ENCODE measurements around the gene KRT27.

KRT27 gene, protein sequence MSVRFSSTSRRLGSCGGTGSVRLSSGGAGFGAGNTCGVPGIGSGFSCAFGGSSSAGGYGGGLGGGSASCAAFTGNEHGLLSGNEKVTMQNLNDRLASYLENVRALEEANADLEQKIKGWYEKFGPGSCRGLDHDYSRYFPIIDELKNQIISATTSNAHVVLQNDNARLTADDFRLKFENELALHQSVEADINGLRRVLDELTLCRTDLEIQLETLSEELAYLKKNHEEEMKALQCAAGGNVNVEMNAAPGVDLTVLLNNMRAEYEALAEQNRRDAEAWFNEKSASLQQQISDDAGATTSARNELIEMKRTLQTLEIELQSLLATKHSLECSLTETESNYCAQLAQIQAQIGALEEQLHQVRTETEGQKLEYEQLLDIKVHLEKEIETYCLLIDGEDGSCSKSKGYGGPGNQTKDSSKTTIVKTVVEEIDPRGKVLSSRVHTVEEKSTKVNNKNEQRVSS

GRCh38 chr17:40782450-40782849, at the start of gene KRT27:
TSS of gene KRT27 (minus strand) at chr17:40782550. CDS start at chr17:40782493, 57 bp downstream.
- Histone ChIP-seq H3K27ac (ENCODE audit: low read length) (no peak within 1 kb of the TSS), H3K4me1 (ENCODE audit: insufficient read depth, low read length) (no peaks in the 10 kb centered on the region), H3K4me3 (ENCODE audit: low read length) (no peak within 1 kb of the TSS), H3K36me3 (ENCODE audit: insufficient read depth, low read depth, low read length) (no peaks in the 10 kb centered on the region), H3K9ac (ENCODE audit: low read depth, low read length) (no peak within 1 kb of the TSS), H3K9me3 (ENCODE audit: insufficient read depth, low read depth, low read length) (no peaks in the 10 kb centered on the region), H3K27me3 (ENCODE audit: insufficient read depth, low read length) (peaks cover 19% of the 10 kb centered on the region)

GRCh38 chr17:40830085-40830776, 47.9 kb upstream of the KRT27 start:
- H3K4me3 ChIP-seq (ENCODE audit: low read length), result no peak overlapping the region
- peaks cover 71% of the 10 kb centered on the region for H3K27me3 ChIP-seq (ENCODE audit: insufficient read depth, low read length)
- H3K9me3 ChIP-seq (ENCODE audit: insufficient read depth, low read depth, low read length), result no peaks in the 10 kb centered on the region

GRCh38 chr17:40828454-40829044, 46.2 kb upstream of the KRT27 start:
- H3K9ac ChIP-seq (ENCODE audit: low read depth, low read length), result no peak overlapping the region
- H3K36me3 ChIP-seq (ENCODE audit: insufficient read depth, low read depth, low read length), result no peaks in the 10 kb centered on the region
- H3K9me3 ChIP-seq (ENCODE audit: insufficient read depth, low read depth, low read length), result no peaks in the 10 kb centered on the region
- H3K4me3 ChIP-seq (ENCODE audit: low read length), result no peak overlapping the region
- peaks cover 59% of the 10 kb centered on the region for H3K27me3 ChIP-seq (ENCODE audit: insufficient read depth, low read length)
- no peaks in the 10 kb centered on the region for H3K4me1 ChIP-seq (ENCODE audit: insufficient read depth, low read length)
- H3K27ac ChIP-seq (ENCODE audit: low read length), result no peak overlapping the region

More at GRCh38 chr17:40830085-40830776, 47.9 kb upstream of the KRT27 start:
- Histone ChIP-seq H3K4me1 (ENCODE audit: insufficient read depth, low read length) (no peaks in the 10 kb centered on the region), H3K27ac (ENCODE audit: low read length) (no peak overlapping the region), H3K36me3 (ENCODE audit: insufficient read depth, low read depth, low read length) (peaks cover 5% of the 10 kb centered on the region; the same call in 1 of the 2 replicates), H3K9ac (ENCODE audit: low read depth, low read length) (no peak overlapping the region)

- Histone ChIP-seq H3K9me3 (ENCODE audit: insufficient read depth, low read depth, low read length) (no peaks in the 10 kb centered on the region), H3K9ac (ENCODE audit: low read depth, low read length) (no peak overlapping the region), H3K4me3 (ENCODE audit: low read length) (no peak overlapping the region), H3K36me3 (ENCODE audit: insufficient read depth, low read depth, low read length) (no peaks in the 10 kb centered on the region), H3K27ac (ENCODE audit: low read length) (no peak overlapping the region), H3K27me3 (ENCODE audit: insufficient read depth, low read length) (peaks cover 52% of the 10 kb centered on the region), H3K4me1 (ENCODE audit: insufficient read depth, low read length) (no peaks in the 10 kb centered on the region)
These were observed 45.5 kb upstream of the KRT27 start for GRCh38 chr17:40827746-40828453.

GRCh38 chr17:40825599-40825998, 43.2 kb upstream of the KRT27 start:
- no peak overlapping the region for H3K4me3 ChIP-seq (ENCODE audit: low read length)
- no peak overlapping the region for H3K27ac ChIP-seq (ENCODE audit: low read length)
- peaks cover 32% of the 10 kb centered on the region for H3K27me3 ChIP-seq (ENCODE audit: insufficient read depth, low read length)
- no peaks in the 10 kb centered on the region for H3K4me1 ChIP-seq (ENCODE audit: insufficient read depth, low read length)
- H3K9ac ChIP-seq (ENCODE audit: low read depth, low read length), result no peak overlapping the region
- no peaks in the 10 kb centered on the region for H3K36me3 ChIP-seq (ENCODE audit: insufficient read depth, low read depth, low read length)
- H3K9me3 ChIP-seq (ENCODE audit: insufficient read depth, low read depth, low read length), result no peaks in the 10 kb centered on the region

DNA sequence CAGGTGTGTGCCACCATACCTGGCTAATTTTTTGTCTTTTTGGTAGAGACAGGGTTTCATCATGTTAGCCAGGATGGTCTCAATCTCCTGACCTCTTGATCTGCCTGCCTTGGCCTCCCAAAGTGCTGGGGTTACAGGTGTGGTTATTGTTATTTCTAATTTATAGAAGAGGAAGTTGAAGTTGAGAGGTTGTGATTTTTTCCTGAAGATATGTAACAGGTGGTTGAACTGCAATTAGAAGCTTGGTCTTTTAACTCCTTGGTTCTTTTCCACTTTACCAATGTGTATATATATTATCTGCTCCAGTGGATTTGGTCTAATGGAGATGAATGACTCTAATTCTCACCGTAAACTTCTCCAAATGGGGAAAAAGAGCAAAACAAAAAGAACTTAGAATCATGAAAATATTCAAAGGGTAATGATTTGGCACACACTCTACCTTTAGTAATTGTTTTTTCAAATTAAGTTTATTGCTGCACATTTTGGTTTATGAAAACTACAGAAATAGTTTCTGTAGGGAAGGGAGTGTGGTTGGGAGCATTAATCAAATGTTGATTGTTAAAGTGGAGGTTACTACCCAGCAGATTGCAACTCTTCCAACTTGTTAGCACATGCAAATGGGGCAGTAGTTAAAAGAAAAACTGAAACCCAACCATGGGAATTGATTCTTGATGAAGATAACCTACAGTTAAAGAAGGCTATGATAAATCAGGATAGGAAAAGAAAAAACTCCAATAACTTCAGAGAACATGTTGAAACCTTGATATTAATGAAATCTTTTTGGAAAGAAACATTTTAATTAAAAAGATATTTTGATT, 41.9 kb upstream of the KRT27 start:
- no peak overlapping the region for H3K4me3 ChIP-seq (ENCODE audit: low read length)
- no peaks in the 10 kb centered on the region; the same call in 1 of the 2 replicates for H3K4me1 ChIP-seq (ENCODE audit: insufficient read depth, low read length)
- H3K9me3 ChIP-seq (ENCODE audit: insufficient read depth, low read depth, low read length), result no peaks in the 10 kb centered on the region
- no peak overlapping the region for H3K9ac ChIP-seq (ENCODE audit: low read depth, low read length)
- H3K36me3 ChIP-seq (ENCODE audit: insufficient read depth, low read depth, low read length), result no peaks in the 10 kb centered on the region
- H3K27me3 ChIP-seq (ENCODE audit: insufficient read depth, low read length), result peaks cover 34% of the 10 kb centered on the region
- H3K27ac ChIP-seq (ENCODE audit: low read length), result no peak overlapping the region

DNA sequence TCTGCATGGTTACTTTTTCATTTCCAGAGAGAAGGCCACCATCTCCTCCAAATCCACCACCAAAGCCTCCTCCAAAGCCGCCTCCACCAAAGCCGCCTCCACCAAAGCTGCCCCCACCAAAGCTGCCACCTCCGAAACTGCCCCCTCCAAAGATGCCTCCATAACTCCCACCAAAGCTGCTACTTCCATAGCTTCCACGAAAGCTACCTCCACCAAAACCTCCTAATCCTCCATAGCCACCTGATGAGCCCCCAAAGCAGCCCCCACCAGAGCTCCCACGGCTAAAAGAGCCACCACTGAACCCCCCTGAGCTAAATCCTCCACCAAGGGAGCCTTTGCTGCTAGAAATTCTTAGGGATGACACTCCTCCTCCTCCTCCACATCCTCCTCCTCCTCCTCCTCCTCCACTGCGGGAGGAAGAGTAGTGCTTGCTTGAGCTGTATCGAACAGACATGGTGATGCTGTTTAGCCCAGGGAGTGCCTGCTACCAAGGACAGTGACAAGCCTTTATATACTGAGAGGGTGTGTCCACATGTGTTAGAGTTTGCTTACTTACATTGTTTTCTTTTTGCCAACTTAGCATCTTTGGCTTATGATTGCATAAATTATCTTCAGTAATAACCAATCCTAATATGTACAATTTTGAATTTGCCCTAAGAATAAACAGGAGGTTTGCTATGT, 39.9 kb upstream of the KRT27 start, which contains the start of gene KRT10:
KRT10 (minus strand) TSS at position 483 of the 681 bp plus-strand sequence; CDS start at position 454, 29 bp downstream.
- H3K4me1 ChIP-seq (ENCODE audit: insufficient read depth, low read length), result no peaks in the 10 kb centered on the region; the same call in 1 of the 2 replicates
- H3K36me3 ChIP-seq (ENCODE audit: insufficient read depth, low read depth, low read length), result peaks cover 3% of the 10 kb centered on the region; the same call in 1 of the 2 replicates
- no peak within 1 kb of the TSS for H3K27ac ChIP-seq (ENCODE audit: low read length)
- no peak within 1 kb of the TSS for H3K4me3 ChIP-seq (ENCODE audit: low read length)
- H3K27me3 ChIP-seq (ENCODE audit: insufficient read depth, low read length), result peaks cover 24% of the 10 kb centered on the region
- no peaks in the 10 kb centered on the region for H3K9me3 ChIP-seq (ENCODE audit: insufficient read depth, low read depth, low read length)
- H3K9ac ChIP-seq (ENCODE audit: low read depth, low read length), result no peak within 1 kb of the TSS

GRCh38 chr17:40821536-40821935, 39.2 kb upstream of the KRT27 start:
- no peaks in the 10 kb centered on the region for H3K9me3 ChIP-seq (ENCODE audit: insufficient read depth, low read depth, low read length)
- H3K9ac ChIP-seq (ENCODE audit: low read depth, low read length), result no peak overlapping the region
- peaks cover 17% of the 10 kb centered on the region for H3K27me3 ChIP-seq (ENCODE audit: insufficient read depth, low read length)
- H3K36me3 ChIP-seq (ENCODE audit: insufficient read depth, low read depth, low read length), result peaks cover 6% of the 10 kb centered on the region; the same call in 1 of the 2 replicates
- no peak overlapping the region for H3K27ac ChIP-seq (ENCODE audit: low read length)
- H3K4me3 ChIP-seq (ENCODE audit: low read length), result no peak overlapping the region
- no peaks in the 10 kb centered on the region; the same call in 1 of the 2 replicates for H3K4me1 ChIP-seq (ENCODE audit: insufficient read depth, low read length)

GRCh38 chr17:40820228-40820838, 38.0 kb upstream of the KRT27 start:
- H3K27ac ChIP-seq (ENCODE audit: low read length), result no peak overlapping the region
- H3K4me1 ChIP-seq (ENCODE audit: insufficient read depth, low read length), result no peaks in the 10 kb centered on the region; the same call in 1 of the 2 replicates
- 0 out of 2 replicates have a peak, but pooled peaks cover 18% of the 10 kb centered on the region for H3K27me3 ChIP-seq (ENCODE audit: insufficient read depth, low read length)
- peaks cover 6% of the 10 kb centered on the region; the same call in 1 of the 2 replicates for H3K36me3 ChIP-seq (ENCODE audit: insufficient read depth, low read depth, low read length)
- H3K9me3 ChIP-seq (ENCODE audit: insufficient read depth, low read depth, low read length), result no peaks in the 10 kb centered on the region
- peak overlapping the region; percentile 82 for H3K4me3 ChIP-seq (ENCODE audit: low read length)
- H3K9ac ChIP-seq (ENCODE audit: low read depth, low read length), result no peak overlapping the region
